Peyer's patch (tissue), 4 donors: ENCODE data around the gene PPP1CA. TPM values are rescaled to one million over a fixed set of nuclear protein-coding genes. Genes with fewer than 3 reads are reported as not detected.

Experiments
- DNase-seq, 3 donors: peaks; one replicate each; pipeline ENCODE4 v3.0.0-alpha.2; 2017 to 2019
- H3K27ac ChIP-seq, 4 donors: fragments of 200-600 bp; sonication (generic); one replicate each; pipeline ENCODE4 v1.5.1; 2016 to 2019
- H3K27me3 ChIP-seq, 2 donors: fragments of 200-600 bp; sonication (generic); one replicate each; pipeline ENCODE4 v1.5.1; 2019
- H3K36me3 ChIP-seq, 3 donors: fragments of 200-600 bp; sonication (generic); one replicate each; pipeline ENCODE4 v1.5.1; 2016 to 2019
- H3K4me1 ChIP-seq, 4 donors: fragments of 200-600 bp; sonication (generic); one replicate each; pipeline ENCODE4 v1.5.1; 2016 to 2019
- H3K4me3 ChIP-seq, 4 donors: fragments of 200-600 bp; sonication (generic); 1 replicate in 3 of 4; 2 replicates in 1 of 4; pipeline ENCODE4 v1.5.1; 2016 to 2019; ENCODE audit warnings: mild to moderate bottlenecking in 1 of 4
- H3K9me3 ChIP-seq, 4 donors: fragments of 200-600 bp; sonication (generic); one replicate each; pipeline ENCODE4 v1.5.1; 2016 to 2019; ENCODE audit warnings: mild to moderate bottlenecking in 1 of 4
- POLR2A ChIP-seq, 2 donors: fragments of 450-650 bp; IDR thresholded peaks; one replicate each; pipeline ENCODE4 v1.5.1; 2017; ENCODE audit warnings: antibody characterized with exemption in 2 of 2, mild to moderate bottlenecking in 2 of 2, moderate library complexity in 2 of 2
- total RNA-seq, 4 donors: library from RNA; depleted of rRNA; stranded (reverse); fragments of >200 nt; gene quantifications; one replicate each; pipeline ENCODE4 v1.1.0, GENCODE V29; 2016
- TF ChIP-seq, protein P1 (sequence below), 6 experiments: fragments of 450-650 bp in 4 of 6; fragments of 200-600 bp in 2 of 6; sonication (generic) in 1 of 6; IDR thresholded peaks; one replicate each; pipeline ENCODE4 v1.5.1; 2017 to 2019; ENCODE audit warnings: antibody characterized with exemption in 6 of 6, mild to moderate bottlenecking in 3 of 6, moderate library complexity in 1 of 6

The PPP1CA gene
- total RNA-seq, 4 donors from 2014 or later = 156 to 213 (median 177) TPM

DNA sequence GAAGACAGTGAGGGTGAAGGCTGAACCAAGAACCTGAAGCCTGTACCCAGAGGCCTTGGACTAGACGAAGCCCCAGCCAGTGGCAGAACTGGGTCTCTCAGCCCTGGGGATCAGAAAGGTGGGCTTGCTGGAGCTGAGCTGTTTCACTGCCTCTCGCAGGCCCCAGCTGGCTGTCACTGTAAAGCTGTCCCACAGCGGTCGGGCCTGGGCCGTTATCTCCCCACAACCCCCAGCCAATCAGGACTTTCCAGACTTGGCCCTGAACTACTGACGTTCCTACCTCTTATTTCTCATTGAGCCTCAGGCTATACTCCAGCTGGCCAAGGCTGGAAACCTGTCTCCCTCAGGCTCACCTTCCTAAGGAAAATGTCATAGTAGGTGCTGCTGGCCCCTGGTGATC, 4.1 kb downstream of the PPP1CA start:
- H3K4me1 ChIP-seq = peaks cover 0 to 49% (median 21%) of the 10 kb centered on the region in 4 donors
- H3K4me3 ChIP-seq = no peak overlapping the region
- H3K27me3 ChIP-seq = no peaks in the 10 kb centered on the region
- TF ChIP-seq, protein P1, sequence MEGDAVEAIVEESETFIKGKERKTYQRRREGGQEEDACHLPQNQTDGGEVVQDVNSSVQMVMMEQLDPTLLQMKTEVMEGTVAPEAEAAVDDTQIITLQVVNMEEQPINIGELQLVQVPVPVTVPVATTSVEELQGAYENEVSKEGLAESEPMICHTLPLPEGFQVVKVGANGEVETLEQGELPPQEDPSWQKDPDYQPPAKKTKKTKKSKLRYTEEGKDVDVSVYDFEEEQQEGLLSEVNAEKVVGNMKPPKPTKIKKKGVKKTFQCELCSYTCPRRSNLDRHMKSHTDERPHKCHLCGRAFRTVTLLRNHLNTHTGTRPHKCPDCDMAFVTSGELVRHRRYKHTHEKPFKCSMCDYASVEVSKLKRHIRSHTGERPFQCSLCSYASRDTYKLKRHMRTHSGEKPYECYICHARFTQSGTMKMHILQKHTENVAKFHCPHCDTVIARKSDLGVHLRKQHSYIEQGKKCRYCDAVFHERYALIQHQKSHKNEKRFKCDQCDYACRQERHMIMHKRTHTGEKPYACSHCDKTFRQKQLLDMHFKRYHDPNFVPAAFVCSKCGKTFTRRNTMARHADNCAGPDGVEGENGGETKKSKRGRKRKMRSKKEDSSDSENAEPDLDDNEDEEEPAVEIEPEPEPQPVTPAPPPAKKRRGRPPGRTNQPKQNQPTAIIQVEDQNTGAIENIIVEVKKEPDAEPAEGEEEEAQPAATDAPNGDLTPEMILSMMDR (IDR thresholded peaks at IDR 0.05) = no peak
- TF ChIP-seq POLR2A (IDR thresholded peaks at IDR 0.05) = no peak
- peak in 1 of 3 donors; percentile 46 for DNase-seq
- H3K27ac ChIP-seq = no peak overlapping the region
- no peaks in the 10 kb centered on the region for H3K9me3 ChIP-seq
- peaks cover 0 to 56% (median 0%) of the 10 kb centered on the region in 3 donors for H3K36me3 ChIP-seq

DNA sequence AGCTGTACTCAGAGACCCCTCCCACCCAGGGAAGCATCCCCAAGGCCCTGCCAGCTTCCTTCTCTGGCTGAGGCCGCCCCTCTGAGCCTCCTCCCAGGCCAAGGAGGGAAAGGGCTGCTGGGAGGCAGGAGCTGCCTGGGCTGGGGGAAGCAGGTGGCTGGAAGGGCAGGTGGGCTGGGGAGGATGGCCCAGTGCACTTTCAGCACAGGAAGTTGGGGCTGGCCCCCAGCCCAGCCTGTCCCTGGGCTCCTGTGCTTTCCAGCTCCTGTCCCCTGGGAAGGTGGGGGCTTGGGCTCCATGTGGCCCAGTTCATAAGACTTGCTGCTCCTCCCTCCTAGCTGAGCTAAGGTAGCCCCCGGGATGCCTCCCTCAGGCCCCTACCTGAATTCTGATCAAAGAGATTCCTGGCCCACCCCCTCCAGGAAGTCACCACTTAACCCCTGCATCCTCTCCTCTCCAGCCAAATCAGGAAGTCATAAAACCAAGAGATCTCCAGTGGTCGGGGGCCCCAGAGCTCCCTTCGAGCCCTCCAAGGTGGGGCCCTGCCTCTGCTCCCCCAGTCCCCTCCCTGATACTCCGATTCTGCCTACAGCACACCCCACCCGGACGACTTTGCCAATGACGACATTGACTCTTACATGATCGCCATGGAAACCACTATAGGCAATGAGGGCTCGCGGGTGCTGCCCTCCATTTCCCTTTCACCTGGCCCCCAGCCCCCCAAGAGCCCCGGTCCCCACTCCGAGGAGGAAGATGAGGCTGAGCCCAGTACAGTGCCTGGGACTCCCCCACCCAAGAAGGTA, 4.9 kb downstream of the PPP1CA start:
- peaks cover 0 to 47% (median 19%) of the 10 kb centered on the region in 4 donors for H3K4me1 ChIP-seq
- no peak overlapping the region for H3K4me3 ChIP-seq
- peak in 1 of 3 donors; percentile 49 for DNase-seq
- H3K27me3 ChIP-seq = no peaks in the 10 kb centered on the region
- TF ChIP-seq, protein P1 (IDR thresholded peaks at IDR 0.05) = no peak
- TF ChIP-seq POLR2A (IDR thresholded peaks at IDR 0.05) = no peak
- H3K27ac ChIP-seq = peak overlapping the region in 2 of 4 donors; percentile 12 to 27
- H3K9me3 ChIP-seq = no peaks in the 10 kb centered on the region
- peaks cover 0 to 56% (median 0%) of the 10 kb centered on the region in 3 donors for H3K36me3 ChIP-seq

DNA sequence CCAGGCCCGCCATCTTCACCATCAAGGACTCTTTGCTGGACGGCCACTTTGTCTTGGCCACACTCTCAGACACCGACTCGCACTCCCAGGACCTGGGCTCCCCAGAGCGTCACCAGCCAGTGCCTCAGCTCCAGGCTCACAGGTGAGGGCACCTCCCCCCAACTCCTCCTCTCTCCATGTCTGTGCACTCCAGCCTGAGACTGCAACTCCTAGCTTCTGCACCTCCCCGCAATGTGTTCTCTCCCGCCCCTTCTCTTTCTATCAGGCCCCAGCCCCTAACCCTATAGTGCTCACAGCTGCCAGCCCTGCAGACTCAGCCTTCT, 5.4 kb downstream of the PPP1CA start:
- no peaks in the 10 kb centered on the region for H3K9me3 ChIP-seq
- H3K27me3 ChIP-seq = no peaks in the 10 kb centered on the region
- H3K4me3 ChIP-seq = no peak overlapping the region
- TF ChIP-seq POLR2A (IDR thresholded peaks at IDR 0.05) = no peak
- TF ChIP-seq, protein P1 (IDR thresholded peaks at IDR 0.05) = no peak
- DNase-seq = peak in 1 of 3 donors; percentile 43
- peak overlapping the region in 1 of 4 donors; percentile 12 for H3K27ac ChIP-seq
- H3K36me3 ChIP-seq = peaks cover 0 to 56% (median 0%) of the 10 kb centered on the region in 3 donors
- H3K4me1 ChIP-seq = peaks cover 0 to 47% (median 19%) of the 10 kb centered on the region in 4 donors

DNA sequence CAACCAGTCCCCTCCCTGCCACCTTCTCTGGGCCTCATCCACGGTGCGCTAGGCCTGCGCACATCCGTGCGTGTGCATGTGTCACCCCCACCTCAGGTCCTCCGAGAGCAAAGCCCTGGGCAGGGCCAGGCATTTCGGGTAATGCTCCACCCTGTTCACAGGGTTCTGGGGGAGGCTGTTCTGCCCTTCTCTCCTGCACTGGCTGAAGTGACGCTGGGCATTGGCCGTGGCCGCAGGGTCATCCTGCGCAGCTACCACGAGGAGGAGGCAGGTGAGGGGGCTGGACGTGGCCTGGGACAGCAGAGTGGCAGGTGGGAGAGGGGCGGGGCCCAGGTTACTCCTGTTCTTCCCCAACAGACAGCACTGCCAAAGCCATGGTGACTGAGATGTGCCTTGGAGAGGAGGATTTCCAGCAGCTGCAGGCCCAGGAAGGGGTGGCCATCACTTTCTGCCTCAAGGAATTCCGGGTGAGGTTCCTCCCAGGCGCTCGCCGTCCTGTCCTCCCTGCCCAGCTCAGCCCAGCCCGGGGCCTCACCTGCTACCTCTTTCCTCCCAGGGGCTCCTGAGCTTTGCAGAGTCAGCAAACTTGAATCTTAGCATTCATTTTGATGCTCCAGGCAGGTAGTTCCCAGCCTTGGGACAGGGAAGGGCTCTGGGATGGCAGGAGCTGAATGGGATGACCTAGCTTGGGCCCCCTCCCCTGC, 6.0 kb downstream of the PPP1CA start:
- peaks cover 0 to 56% (median 0%) of the 10 kb centered on the region in 3 donors for H3K36me3 ChIP-seq

DNA sequence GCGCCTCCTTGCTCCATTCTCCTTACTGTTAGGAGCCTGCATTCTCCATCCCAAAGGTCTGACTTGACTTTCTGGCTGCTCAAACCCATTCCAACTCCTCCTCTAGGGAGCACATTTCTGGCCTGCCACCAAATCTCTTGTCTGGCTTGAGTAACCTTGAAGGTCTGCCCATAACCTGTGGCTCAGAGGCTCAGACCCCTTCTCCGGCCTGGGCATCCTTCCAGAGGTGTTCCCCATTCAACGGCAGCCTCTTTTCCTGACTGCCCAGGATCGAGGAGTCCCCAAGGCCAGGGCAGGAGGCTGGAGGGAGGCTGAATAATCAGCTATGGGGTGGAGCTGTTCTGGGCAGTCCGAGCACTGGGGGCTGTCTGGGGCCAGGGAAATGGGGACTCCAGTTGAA, 7.7 kb downstream of the PPP1CA start:
- DNase-seq = no peak
- H3K36me3 ChIP-seq = peaks cover 0 to 47% (median 0%) of the 10 kb centered on the region in 3 donors
- H3K4me3 ChIP-seq = no peak overlapping the region
- peaks cover 0 to 44% (median 8%) of the 10 kb centered on the region in 4 donors for H3K4me1 ChIP-seq
- H3K27ac ChIP-seq = no peak overlapping the region
- no peaks in the 10 kb centered on the region for H3K9me3 ChIP-seq
- TF ChIP-seq, protein P1 (IDR thresholded peaks at IDR 0.05) = no peak
- no peak for TF ChIP-seq POLR2A (IDR thresholded peaks at IDR 0.05)
- no peaks in the 10 kb centered on the region for H3K27me3 ChIP-seq

More for the DNA sequence above, 6.0 kb downstream of the PPP1CA start:
- Histone ChIP-seq H3K4me1 (peaks cover 0 to 50% (median 20%) of the 10 kb centered on the region in 4 donors), H3K27me3 (no peaks in the 10 kb centered on the region), H3K27ac (peak overlapping the region in 1 of 4 donors; percentile 12), H3K9me3 (no peaks in the 10 kb centered on the region), H3K4me3 (no peak overlapping the region)
- peak in 1 of 3 donors; percentile 45 for DNase-seq
- TF ChIP-seq POLR2A (IDR thresholded peaks at IDR 0.05) = no peak
- TF ChIP-seq, protein P1 (IDR thresholded peaks at IDR 0.05) = no peak
